Lung (tissue), 12 donors: ENCODE results near the gene NEURL1B. TPM values are rescaled to one million over a fixed set of nuclear protein-coding genes. Genes with fewer than 3 reads are reported as not detected.

Experiments used
- ATAC-seq: fragments of 200-7000 bp; cut with Tn5 transposase; one replicate; pipeline ENCODE4 v1.9.1; 2020; ENCODE audit warnings: moderate number of reproducible peaks; ENCODE audit not compliant: insufficient read depth, low FRiP score
- DNase-seq, 3 donors: peaks; one replicate each; pipeline ENCODE4 v3.0.0-alpha.2; 2013 to 2017
- H3K27ac ChIP-seq, 2 donors: one replicate each; pipeline ENCODE4 v1.5.1; 2013; ENCODE audit warnings: mild to moderate bottlenecking in 2 of 2, moderate library complexity in 2 of 2, control low read depth in 1 of 2, inconsistent platforms in 1 of 2, low read depth in 1 of 2, low read length in 1 of 2
- H3K27me3 ChIP-seq, 3 donors: one replicate each; pipeline ENCODE4 v1.5.1; 2013; ENCODE audit warnings: low read length in 2 of 3; ENCODE audit not compliant: control insufficient read depth in 3 of 3, insufficient read depth in 3 of 3
- H3K36me3 ChIP-seq, 4 donors: one replicate each; pipeline ENCODE4 v1.5.1; 2013; ENCODE audit warnings: low read length in 4 of 4, mild to moderate bottlenecking in 1 of 4, moderate library complexity in 1 of 4; ENCODE audit not compliant: control insufficient read depth in 4 of 4, insufficient read depth in 4 of 4
- H3K4me1 ChIP-seq, 5 donors: one replicate each; pipeline ENCODE4 v1.5.1; 2013; ENCODE audit warnings: low read length in 5 of 5, mild to moderate bottlenecking in 2 of 5, moderate library complexity in 1 of 5; ENCODE audit not compliant: control insufficient read depth in 5 of 5, insufficient read depth in 5 of 5
- H3K4me3 ChIP-seq: one replicate; pipeline ENCODE4 v1.5.1; 2013; ENCODE audit warnings: mild to moderate bottlenecking, control low read depth, moderate library complexity
- H3K9ac ChIP-seq, 2 donors: one replicate each; pipeline ENCODE4 v1.5.1; 2013; ENCODE audit warnings: low read length in 2 of 2, control low read depth in 1 of 2; ENCODE audit not compliant: insufficient read depth in 1 of 2
- H3K9me3 ChIP-seq, 4 donors: one replicate each; pipeline ENCODE4 v1.5.1; 2013; ENCODE audit warnings: low read length in 3 of 4, mild to moderate bottlenecking in 1 of 4, moderate library complexity in 1 of 4; ENCODE audit not compliant: control insufficient read depth in 4 of 4, insufficient read depth in 3 of 4
- WGBS, 2 donors: extraction: QIAGEN DNeasy Blood & Tissue Kit; methylation state at CpG; one replicate each; pipeline ENCODE4 v1.1.7; 2013; 5-methylcytosine and 5-hydroxymethylcytosine counted together
- polyA plus RNA-seq, 2 donors: library from polyadenylated mRNA; stranded (reverse); fragments of 200-250 nt; gene quantifications; one replicate each; pipeline ENCODE4 v1.2.1, GENCODE V29; 2013
- total RNA-seq, 2 donors: library from RNA; depleted of rRNA in 1 of 2; stranded (reverse); fragments of >200 nt in 1 of 2; gene quantifications; one replicate each; pipeline ENCODE4 v1.2.1, GENCODE V29; 2014 to 2021
- TF ChIP-seq, protein P1 (sequence below): IDR thresholded peaks from 2 replicates; pipeline ENCODE4 v1.5.1; 2012; ENCODE audit warnings: mild to moderate bottlenecking; ENCODE audit errors: control extremely low read depth, extremely low read depth
- donor health status: control.
- donor health status: control.
- donor health status: Bipolar disorder and iron deficiency.
- donor health status: healthy.
- donor health status: DM: yes; HTN: yes; CAD: no.

NEURL1B gene
- total and polyA plus RNA-seq, 4 donors: 5.1 to 26.4 (median 11.8) TPM

GRCh38 chr5:172728481-172729241 lies 87.6 kb downstream of the NEURL1B start:
- H3K9me3 ChIP-seq: no peaks in the 10 kb centered on the region
- no peak overlapping the region for H3K9ac ChIP-seq
- ATAC-seq (no peak), DNase-seq (no peak)
- H3K4me1 ChIP-seq: peaks cover 3 to 14% (median 10%) of the 10 kb centered on the region in 5 donors
- no peaks in the 10 kb centered on the region for H3K27me3 ChIP-seq
- H3K4me3 ChIP-seq: no peak overlapping the region
- no peaks in the 10 kb centered on the region for H3K36me3 ChIP-seq
- whole genome bisulfite sequencing, 2 donors: 86 to 89% methylated on average over 10 of the region's 10 CpGs
- H3K27ac ChIP-seq: no peak overlapping the region
- TF ChIP-seq, protein P1, sequence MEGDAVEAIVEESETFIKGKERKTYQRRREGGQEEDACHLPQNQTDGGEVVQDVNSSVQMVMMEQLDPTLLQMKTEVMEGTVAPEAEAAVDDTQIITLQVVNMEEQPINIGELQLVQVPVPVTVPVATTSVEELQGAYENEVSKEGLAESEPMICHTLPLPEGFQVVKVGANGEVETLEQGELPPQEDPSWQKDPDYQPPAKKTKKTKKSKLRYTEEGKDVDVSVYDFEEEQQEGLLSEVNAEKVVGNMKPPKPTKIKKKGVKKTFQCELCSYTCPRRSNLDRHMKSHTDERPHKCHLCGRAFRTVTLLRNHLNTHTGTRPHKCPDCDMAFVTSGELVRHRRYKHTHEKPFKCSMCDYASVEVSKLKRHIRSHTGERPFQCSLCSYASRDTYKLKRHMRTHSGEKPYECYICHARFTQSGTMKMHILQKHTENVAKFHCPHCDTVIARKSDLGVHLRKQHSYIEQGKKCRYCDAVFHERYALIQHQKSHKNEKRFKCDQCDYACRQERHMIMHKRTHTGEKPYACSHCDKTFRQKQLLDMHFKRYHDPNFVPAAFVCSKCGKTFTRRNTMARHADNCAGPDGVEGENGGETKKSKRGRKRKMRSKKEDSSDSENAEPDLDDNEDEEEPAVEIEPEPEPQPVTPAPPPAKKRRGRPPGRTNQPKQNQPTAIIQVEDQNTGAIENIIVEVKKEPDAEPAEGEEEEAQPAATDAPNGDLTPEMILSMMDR: no peak

DNA sequence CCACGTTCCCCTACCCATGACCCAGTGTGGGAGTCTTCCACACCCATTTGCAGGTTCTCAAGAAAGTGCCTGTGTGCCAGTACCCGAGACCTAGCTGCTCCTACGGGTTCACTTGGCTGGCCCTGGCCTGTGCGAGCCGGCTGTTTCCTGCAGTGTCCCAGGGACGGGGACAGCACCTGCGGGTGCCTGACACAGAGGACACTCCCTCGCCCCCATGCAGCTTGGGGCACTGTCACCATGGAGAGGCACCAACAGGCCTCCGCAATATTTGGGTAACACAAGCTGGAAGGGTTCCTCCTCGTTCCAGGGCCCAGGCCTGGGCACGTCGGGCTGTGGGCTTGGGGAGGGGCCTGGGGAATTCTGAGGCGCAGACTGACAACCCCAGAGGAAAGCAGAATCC lies 88.5 kb downstream of the NEURL1B start:
- 92 to 94% methylated on average over 13 of the region's 13 CpGs for WGBS, 2 donors
- Histone ChIP-seq H3K4me3 (no peak overlapping the region), H3K4me1 (peaks cover 8 to 19% (median 12%) of the 10 kb centered on the region in 5 donors), H3K36me3 (no peaks in the 10 kb centered on the region), H3K9me3 (no peaks in the 10 kb centered on the region), H3K27me3 (no peaks in the 10 kb centered on the region), H3K27ac (no peak overlapping the region), H3K9ac (no peak overlapping the region)
- ATAC-seq (no peak), DNase-seq (no peak)
- TF ChIP-seq, protein P1: no peak

DNA sequence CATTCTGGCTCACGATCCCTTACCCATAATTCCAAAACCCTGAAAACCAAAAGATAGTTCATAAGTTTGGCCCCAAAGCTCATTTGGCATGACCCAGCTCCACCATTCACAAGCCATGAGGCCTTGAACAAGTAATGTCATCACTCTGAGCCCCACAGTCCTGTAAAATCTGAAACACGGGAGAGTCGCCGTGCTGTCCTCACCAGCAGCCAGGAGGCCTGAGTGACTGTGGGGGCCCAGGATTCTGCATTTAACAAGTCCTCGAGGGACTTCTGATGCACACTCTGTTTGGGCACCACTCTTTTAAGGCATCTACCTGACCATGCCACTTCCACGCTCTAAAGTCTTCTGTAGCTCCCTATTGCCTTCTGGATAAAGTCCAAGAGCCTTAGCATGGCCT lies 89.2 kb downstream of the NEURL1B start:
- H3K9me3 ChIP-seq: no peaks in the 10 kb centered on the region
- no peak overlapping the region for H3K9ac ChIP-seq
- H3K4me1 ChIP-seq: peaks cover 8 to 19% (median 12%) of the 10 kb centered on the region in 5 donors
- H3K4me3 ChIP-seq: no peak overlapping the region
- TF ChIP-seq, protein P1: no peak
- no peak overlapping the region for H3K27ac ChIP-seq
- H3K36me3 ChIP-seq: no peaks in the 10 kb centered on the region
- no peak for ATAC-seq
- 97 to 98% methylated on average over 6 of the region's 6 CpGs for WGBS, 2 donors
- no peaks in the 10 kb centered on the region for H3K27me3 ChIP-seq
- no peak for DNase-seq
